IMR-90 (cell line): ENCODE data around the gene COL4A1.

Source experiments
- BHLHE40 ChIP-seq: fragments of 150-350 bp; IDR thresholded peaks from 2 replicates; pipeline ENCODE4 v1.6.1; 2016; ENCODE audit warnings: mild to moderate bottlenecking, low read depth, low read length
- FOS ChIP-seq: fragments of 150-350 bp; IDR thresholded peaks from 2 replicates; pipeline ENCODE4 v1.6.1; 2016; ENCODE audit warnings: low read depth, low read length
- MAZ ChIP-seq: IDR thresholded peaks from 2 replicates; pipeline ENCODE4 v1.6.1; 2012; ENCODE audit warnings: low read depth, mild to moderate bottlenecking, low read length, improper control_type of control experiment, moderate library complexity, borderline replicate concordance
- POLR2A ChIP-seq: IDR thresholded peaks from 2 replicates; pipeline ENCODE4 v1.6.1; 2012; ENCODE audit warnings: mild to moderate bottlenecking, low read depth, low read length
- RAD21 ChIP-seq: IDR thresholded peaks from 2 replicates; pipeline ENCODE4 v1.6.1; 2012; ENCODE audit warnings: low read length, improper control_type of control experiment
- SMC3 ChIP-seq: fragments of 150-350 bp; IDR thresholded peaks from 2 replicates; pipeline ENCODE4 v1.6.1; 2016; ENCODE audit warnings: low read depth, mild to moderate bottlenecking, antibody characterized with exemption, low read length, moderate library complexity
- TF ChIP-seq, protein P1 (sequence below): conservative IDR thresholded peaks from 2 replicates; pipeline ENCODE4 v1.5.1; 2012; ENCODE audit warnings: mild to moderate bottlenecking, low read depth, low read length, improper control_type of control experiment

DNA sequence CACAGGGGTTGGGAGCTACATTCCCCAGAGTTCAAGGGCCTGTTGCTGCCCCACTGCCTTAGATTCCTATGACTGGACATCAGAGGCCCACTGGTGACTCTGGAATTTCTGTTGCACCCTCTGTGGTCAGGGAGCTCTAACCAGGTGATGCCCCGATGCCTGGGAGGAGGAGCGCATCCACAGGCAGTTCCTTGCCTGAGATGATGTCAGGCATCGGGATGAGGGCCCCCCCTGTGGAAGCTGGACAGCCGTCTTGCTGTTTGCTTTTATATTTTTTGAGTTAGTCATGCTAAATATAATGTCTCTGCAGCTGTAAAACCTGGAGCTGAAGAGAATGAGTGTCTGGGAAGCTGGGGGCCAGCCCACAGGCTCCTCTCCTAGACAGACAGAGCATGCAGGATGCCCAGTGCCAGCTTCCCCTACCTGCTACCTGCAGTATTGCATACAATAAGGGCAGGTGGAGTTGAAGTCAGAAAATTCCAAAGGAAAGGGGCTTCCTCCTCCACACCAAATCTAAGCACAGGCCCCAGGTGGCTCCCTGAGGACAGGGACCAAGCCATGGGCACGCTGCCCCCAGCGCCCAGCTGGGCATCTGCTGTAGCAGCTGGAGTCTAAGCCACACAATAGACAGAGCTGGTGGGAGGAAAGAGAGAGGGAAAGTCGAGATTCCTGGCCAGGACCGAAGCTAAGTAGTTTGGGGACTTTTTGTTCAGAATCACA lies 16.4 kb upstream of the COL4A1 start:
- TF ChIP-seq, protein P1, sequence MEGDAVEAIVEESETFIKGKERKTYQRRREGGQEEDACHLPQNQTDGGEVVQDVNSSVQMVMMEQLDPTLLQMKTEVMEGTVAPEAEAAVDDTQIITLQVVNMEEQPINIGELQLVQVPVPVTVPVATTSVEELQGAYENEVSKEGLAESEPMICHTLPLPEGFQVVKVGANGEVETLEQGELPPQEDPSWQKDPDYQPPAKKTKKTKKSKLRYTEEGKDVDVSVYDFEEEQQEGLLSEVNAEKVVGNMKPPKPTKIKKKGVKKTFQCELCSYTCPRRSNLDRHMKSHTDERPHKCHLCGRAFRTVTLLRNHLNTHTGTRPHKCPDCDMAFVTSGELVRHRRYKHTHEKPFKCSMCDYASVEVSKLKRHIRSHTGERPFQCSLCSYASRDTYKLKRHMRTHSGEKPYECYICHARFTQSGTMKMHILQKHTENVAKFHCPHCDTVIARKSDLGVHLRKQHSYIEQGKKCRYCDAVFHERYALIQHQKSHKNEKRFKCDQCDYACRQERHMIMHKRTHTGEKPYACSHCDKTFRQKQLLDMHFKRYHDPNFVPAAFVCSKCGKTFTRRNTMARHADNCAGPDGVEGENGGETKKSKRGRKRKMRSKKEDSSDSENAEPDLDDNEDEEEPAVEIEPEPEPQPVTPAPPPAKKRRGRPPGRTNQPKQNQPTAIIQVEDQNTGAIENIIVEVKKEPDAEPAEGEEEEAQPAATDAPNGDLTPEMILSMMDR = peak; percentile 18; the same call in 1 of the 2 replicates
- TF ChIP-seq POLR2A = peak; percentile 62; the same call in 1 of the 2 replicates
- TF ChIP-seq RAD21 = no peak; the same call in 1 of the 2 replicates
- peak; percentile 82 for TF ChIP-seq MAZ
- TF ChIP-seq FOS = no peak; the same call in 1 of the 2 replicates
- TF ChIP-seq SMC3 = no peak
- no peak for TF ChIP-seq BHLHE40
